ELR (cell line): ENCODE data around the gene THYN1.
A peak's percentile ranks its signal among the peaks of the same experiment; 100 is the strongest.
"Not testable (repeated sequence)": the region's sequence is repeated elsewhere in the genome, so short reads cannot be mapped to it uniquely, and the experiment has no call there.

ENCODE experiments used
- DNase-seq: peaks from one replicate; pipeline ENCODE4 v3.0.0-alpha.2; 2015; ENCODE audit warnings: low read depth

The THYN1 gene

GRCh38 chr11:134275188-134275533 lies 22.0 kb upstream of the THYN1 start:
- DNase-seq, result no peak

- DNase-seq, result no peak
Observed at GRCh38 chr11:134273317-134273712, 20.2 kb upstream of the THYN1 start.

GRCh38 chr11:134272381-134273316 lies 19.5 kb upstream of the THYN1 start:
- no peak for DNase-seq

GRCh38 chr11:134271978-134272377 lies 18.8 kb upstream of the THYN1 start:
- no peak for DNase-seq

- DNase-seq, result peak; percentile 31
Observed at GRCh38 chr11:134270250-134270714, 17.1 kb upstream of the THYN1 start.

GRCh38 chr11:134267966-134268365 lies 14.8 kb upstream of the THYN1 start:
- DNase-seq, result no peak

- DNase-seq, result no peak
Observed at GRCh38 chr11:134267461-134267860, 14.3 kb upstream of the THYN1 start.

- DNase-seq, result peak; percentile 76
Observed at GRCh38 chr11:134266841-134267251, 13.7 kb upstream of the THYN1 start.

- no peak for DNase-seq
Observed at GRCh38 chr11:134266440-134266839, 13.3 kb upstream of the THYN1 start.

GRCh38 chr11:134264966-134265764 lies 12.0 kb upstream of the THYN1 start:
- no peak for DNase-seq

- peak; percentile 49 for DNase-seq
Observed at GRCh38 chr11:134261626-134262488, 8.7 kb upstream of the THYN1 start.

GRCh38 chr11:134260983-134261382 lies 7.8 kb upstream of the THYN1 start:
- DNase-seq, result no peak

GRCh38 chr11:134260503-134260902 lies 7.4 kb upstream of the THYN1 start:
- DNase-seq, result no peak

- no peak for DNase-seq
Observed at GRCh38 chr11:134258577-134258976, 5.4 kb upstream of the THYN1 start.

GRCh38 chr11:134257101-134257500 lies 3.9 kb upstream of the THYN1 start:
- no peak for DNase-seq

- DNase-seq, result not testable (repeated sequence)
Observed at GRCh38 chr11:134255184-134255561, 2.0 kb upstream of the THYN1 start.

- DNase-seq, result no peak
Observed at GRCh38 chr11:134254433-134255183, 1.5 kb upstream of the THYN1 start.

- peak; percentile 52 for DNase-seq
Observed at GRCh38 chr11:134252346-134253187, 585 bp downstream of the THYN1 start.

- no peak for DNase-seq
Observed at GRCh38 chr11:134250675-134251074, 2.5 kb downstream of the THYN1 start.

GRCh38 chr11:134250246-134250645 lies 2.9 kb downstream of the THYN1 start:
- DNase-seq, result no peak
